H1 (cell line): ENCODE results near the gene LRRC28.

Source experiments
- BCL11A ChIP-seq, 2 experiments: IDR thresholded peaks; one replicate each; pipeline ENCODE4 v1.6.1; 2011; ENCODE audit warnings: low read depth in 2 of 2, low read length in 2 of 2, mild to moderate bottlenecking in 2 of 2
- CHD2 ChIP-seq: IDR thresholded peaks from 2 replicates; pipeline ENCODE4 v1.6.1; 2012; ENCODE audit warnings: low read length, improper control_type of control experiment
- EGR1 ChIP-seq: IDR thresholded peaks from 2 replicates; pipeline ENCODE4 v1.6.1; 2011; ENCODE audit warnings: low read depth, low read length, borderline replicate concordance
- EZH2 ChIP-seq: fragments of 200-600 bp; sonication (generic); IDR thresholded peaks from 2 replicates; pipeline ENCODE4 v1.7.1; 2012; ENCODE audit warnings: low read depth, mild to moderate bottlenecking, moderate library complexity, low read length, inconsistent platforms; ENCODE audit not compliant: severe bottlenecking
- JUND ChIP-seq: IDR thresholded peaks from 2 replicates; pipeline ENCODE4 v1.6.1; 2011; ENCODE audit warnings: mild to moderate bottlenecking, improper control_type of control experiment, low read length
- NANOG ChIP-seq: IDR thresholded peaks from 2 replicates; pipeline ENCODE4 v1.6.1; 2011; ENCODE audit warnings: low read length, low read depth, mild to moderate bottlenecking, inconsistent platforms; ENCODE audit not compliant: insufficient read depth, poor library complexity, severe bottlenecking
- PHF8 ChIP-seq: fragments of 200-600 bp; sonication (generic); conservative IDR thresholded peaks from 2 replicates; pipeline ENCODE4 v1.7.1; 2012; ENCODE audit warnings: low read depth, mild to moderate bottlenecking, inconsistent platforms, low read length, moderate library complexity
- POLR2A ChIP-seq, 2 experiments: IDR thresholded peaks; 1 replicate in 1 of 2; 2 replicates in 1 of 2; pipeline ENCODE4 v1.6.1; 2011; ENCODE audit warnings: low read depth in 2 of 2, low read length in 2 of 2, mild to moderate bottlenecking in 2 of 2; ENCODE audit errors: control extremely low read depth in 1 of 2
- SUZ12 ChIP-seq: fragments of 200-600 bp; sonication (generic); IDR thresholded peaks from 2 replicates; pipeline ENCODE4 v1.6.1; 2012; ENCODE audit warnings: mild to moderate bottlenecking, inconsistent platforms, low read length, moderate library complexity, mixed read lengths
- TAF1 ChIP-seq: IDR thresholded peaks from 2 replicates; pipeline ENCODE4 v1.6.1; 2011; ENCODE audit warnings: mild to moderate bottlenecking, low read depth, low read length
- TCF12 ChIP-seq: IDR thresholded peaks from 2 replicates; pipeline ENCODE4 v1.6.1; 2011; ENCODE audit warnings: low read depth, mild to moderate bottlenecking, low read length
- YY1 ChIP-seq: IDR thresholded peaks from 2 replicates; pipeline ENCODE4 v1.6.1; 2011; ENCODE audit warnings: low read depth, mild to moderate bottlenecking, low read length
- TF ChIP-seq, protein P1 (sequence below), 3 experiments: IDR thresholded peaks; 1 replicate in 2 of 3; 2 replicates in 1 of 3; pipeline versions ENCODE4 v1.5.1 to v1.6.1; 2011; ENCODE audit warnings: low read length in 3 of 3, mild to moderate bottlenecking in 3 of 3, inconsistent platforms in 2 of 3, low read depth in 1 of 3, moderate library complexity in 1 of 3; ENCODE audit not compliant: insufficient read depth in 1 of 3; ENCODE audit errors: control extremely low read depth in 1 of 3
- TF ChIP-seq, protein P2 (sequence below): IDR thresholded peaks from 2 replicates; pipeline ENCODE4 v1.6.1; 2011; ENCODE audit warnings: low read length, improper control_type of control experiment

DNA sequence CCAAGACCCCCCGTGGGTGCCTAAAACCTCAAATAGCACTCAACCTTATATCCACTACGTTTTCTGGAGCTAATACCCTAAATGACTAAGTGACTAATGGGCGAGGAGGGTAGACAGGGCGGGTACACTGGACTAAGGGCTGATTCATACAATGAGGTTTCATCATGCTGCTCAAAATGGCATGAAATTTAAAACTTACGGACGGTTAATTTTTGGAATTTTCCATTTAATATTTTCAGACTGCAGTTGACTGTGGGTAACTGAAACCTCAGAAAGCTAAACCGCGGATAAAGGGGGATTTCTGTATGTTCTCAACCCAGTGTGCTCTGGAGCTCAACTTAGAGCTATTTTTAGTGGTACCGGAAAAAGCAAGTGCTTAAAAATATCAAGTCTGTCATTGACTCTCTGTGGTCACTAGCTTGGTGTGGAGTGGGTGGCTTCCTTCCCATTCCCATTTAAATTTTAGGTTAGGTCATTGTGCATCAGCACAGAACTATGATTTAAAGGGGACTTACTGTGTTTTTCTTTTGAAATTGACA is 72.9 kb downstream of the LRRC28 start:
- TF ChIP-seq, protein P1, sequence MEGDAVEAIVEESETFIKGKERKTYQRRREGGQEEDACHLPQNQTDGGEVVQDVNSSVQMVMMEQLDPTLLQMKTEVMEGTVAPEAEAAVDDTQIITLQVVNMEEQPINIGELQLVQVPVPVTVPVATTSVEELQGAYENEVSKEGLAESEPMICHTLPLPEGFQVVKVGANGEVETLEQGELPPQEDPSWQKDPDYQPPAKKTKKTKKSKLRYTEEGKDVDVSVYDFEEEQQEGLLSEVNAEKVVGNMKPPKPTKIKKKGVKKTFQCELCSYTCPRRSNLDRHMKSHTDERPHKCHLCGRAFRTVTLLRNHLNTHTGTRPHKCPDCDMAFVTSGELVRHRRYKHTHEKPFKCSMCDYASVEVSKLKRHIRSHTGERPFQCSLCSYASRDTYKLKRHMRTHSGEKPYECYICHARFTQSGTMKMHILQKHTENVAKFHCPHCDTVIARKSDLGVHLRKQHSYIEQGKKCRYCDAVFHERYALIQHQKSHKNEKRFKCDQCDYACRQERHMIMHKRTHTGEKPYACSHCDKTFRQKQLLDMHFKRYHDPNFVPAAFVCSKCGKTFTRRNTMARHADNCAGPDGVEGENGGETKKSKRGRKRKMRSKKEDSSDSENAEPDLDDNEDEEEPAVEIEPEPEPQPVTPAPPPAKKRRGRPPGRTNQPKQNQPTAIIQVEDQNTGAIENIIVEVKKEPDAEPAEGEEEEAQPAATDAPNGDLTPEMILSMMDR (IDR thresholded peaks at IDR 0.05; ENCODE audit: control extremely low read depth in 1 of 3, insufficient read depth in 1 of 3, low read depth in 1 of 3, low read length in 3 of 3): no peak
- no peak for TF ChIP-seq TAF1
- no peak for TF ChIP-seq TCF12
- no peak for TF ChIP-seq PHF8
- no peak for TF ChIP-seq SUZ12
- TF ChIP-seq NANOG: no peak
- no peak for TF ChIP-seq POLR2A (IDR thresholded peaks at IDR 0.05; ENCODE audit: control extremely low read depth in 1 of 2, low read depth in 2 of 2, low read length in 2 of 2)
- TF ChIP-seq YY1: no peak
- TF ChIP-seq, protein P2, sequence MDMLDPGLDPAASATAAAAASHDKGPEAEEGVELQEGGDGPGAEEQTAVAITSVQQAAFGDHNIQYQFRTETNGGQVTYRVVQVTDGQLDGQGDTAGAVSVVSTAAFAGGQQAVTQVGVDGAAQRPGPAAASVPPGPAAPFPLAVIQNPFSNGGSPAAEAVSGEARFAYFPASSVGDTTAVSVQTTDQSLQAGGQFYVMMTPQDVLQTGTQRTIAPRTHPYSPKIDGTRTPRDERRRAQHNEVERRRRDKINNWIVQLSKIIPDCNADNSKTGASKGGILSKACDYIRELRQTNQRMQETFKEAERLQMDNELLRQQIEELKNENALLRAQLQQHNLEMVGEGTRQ: no peak
- TF ChIP-seq EGR1: no peak
- TF ChIP-seq JUND: no peak
- TF ChIP-seq BCL11A (IDR thresholded peaks at IDR 0.05; ENCODE audit: low read depth in 2 of 2, low read length in 2 of 2): no peak
- no peak for TF ChIP-seq EZH2
- TF ChIP-seq CHD2: no peak
